Kidney glomerular epithelial cell (primary cell): ENCODE measurements around the gene SLC16A10.
"Not testable (repeated sequence)": the region's sequence is repeated elsewhere in the genome, so short reads cannot be mapped to it uniquely, and the experiment has no call there.

Source experiments
- DNase-seq: peaks from one replicate; lab custom pipeline; 2025; lab: John Stamatoyannopoulos, UW

The SLC16A10 gene, protein sequence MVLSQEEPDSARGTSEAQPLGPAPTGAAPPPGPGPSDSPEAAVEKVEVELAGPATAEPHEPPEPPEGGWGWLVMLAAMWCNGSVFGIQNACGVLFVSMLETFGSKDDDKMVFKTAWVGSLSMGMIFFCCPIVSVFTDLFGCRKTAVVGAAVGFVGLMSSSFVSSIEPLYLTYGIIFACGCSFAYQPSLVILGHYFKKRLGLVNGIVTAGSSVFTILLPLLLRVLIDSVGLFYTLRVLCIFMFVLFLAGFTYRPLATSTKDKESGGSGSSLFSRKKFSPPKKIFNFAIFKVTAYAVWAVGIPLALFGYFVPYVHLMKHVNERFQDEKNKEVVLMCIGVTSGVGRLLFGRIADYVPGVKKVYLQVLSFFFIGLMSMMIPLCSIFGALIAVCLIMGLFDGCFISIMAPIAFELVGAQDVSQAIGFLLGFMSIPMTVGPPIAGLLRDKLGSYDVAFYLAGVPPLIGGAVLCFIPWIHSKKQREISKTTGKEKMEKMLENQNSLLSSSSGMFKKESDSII

DNA sequence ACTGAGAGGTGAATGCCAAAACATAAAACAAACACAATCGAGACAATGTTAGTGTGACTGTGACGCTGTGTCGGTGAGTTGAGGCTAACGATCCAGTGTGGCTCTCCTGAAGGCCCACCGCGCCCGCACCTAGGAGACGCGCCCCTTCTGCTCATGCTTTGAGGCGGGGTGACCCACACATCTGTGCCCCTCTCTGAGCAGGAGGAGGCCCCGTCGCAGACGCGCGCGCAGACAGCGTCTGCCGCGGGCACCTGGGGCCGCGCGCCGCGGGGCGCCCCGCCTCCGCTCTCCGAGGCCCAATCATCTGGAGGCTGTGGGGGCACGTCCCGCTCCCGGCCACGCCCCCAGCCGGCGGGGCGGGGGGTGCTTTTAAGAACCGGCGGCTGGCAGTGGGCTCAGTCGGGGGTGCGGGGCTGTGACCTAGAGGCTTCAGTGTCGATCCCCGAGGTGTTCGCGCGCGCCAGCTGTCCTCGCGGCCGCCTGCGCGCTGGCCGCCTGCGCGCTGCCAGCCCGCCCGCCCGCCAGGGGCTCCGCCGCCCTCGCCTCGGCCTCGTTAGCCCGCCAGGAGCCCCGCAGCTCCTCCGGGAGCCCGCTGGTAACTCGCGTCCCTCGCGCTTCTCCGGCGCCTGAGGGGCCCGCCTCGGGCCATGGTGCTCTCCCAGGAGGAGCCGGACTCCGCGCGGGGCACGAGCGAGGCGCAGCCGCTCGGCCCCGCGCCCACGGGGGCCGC is at the start of gene SLC16A10:
Gene SLC16A10 (plus strand): TSS at position 398 of the 730 bp plus-strand sequence. CDS start 250 bp downstream, at position 648.
- DNase-seq: peak; percentile 38

DNA sequence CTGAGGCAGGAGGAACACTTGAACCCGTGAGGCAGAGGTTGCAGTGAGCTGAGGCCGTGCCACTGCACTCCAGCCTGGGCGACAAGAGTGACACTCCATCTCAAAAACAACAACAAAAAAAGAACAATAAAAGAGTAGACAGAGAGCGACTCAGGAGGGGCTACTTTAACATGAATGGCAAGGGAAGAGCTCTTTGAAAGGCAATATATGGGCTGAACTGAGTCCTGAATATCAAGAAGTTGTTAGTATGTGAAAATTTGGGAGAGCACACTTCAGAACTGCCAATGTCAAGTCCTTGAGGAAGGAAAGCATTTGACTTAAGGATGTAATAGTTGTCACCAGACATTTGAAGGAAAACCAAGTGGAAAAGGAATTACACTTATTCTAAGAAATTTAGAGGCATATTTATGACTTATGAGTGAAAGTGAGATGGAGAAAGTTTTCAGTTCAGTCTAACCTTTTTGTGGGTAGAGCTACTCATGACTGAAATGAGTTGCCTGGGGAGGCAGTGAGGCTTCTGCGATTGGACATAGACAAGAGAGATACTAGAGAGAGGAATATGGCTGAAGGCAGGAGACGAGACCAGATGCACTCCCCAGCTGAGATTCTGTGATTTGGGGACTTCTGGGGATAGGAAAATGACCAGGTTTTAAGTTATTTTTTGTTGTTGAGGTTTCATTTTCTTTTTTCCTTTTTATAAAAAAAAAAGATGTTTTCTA is 48.6 kb upstream of the SLC16A10 start:
- no peak for DNase-seq

- no peak for DNase-seq
Observed at GRCh38 chr6:111041917-111042316, 45.4 kb upstream of the SLC16A10 start.

DNA sequence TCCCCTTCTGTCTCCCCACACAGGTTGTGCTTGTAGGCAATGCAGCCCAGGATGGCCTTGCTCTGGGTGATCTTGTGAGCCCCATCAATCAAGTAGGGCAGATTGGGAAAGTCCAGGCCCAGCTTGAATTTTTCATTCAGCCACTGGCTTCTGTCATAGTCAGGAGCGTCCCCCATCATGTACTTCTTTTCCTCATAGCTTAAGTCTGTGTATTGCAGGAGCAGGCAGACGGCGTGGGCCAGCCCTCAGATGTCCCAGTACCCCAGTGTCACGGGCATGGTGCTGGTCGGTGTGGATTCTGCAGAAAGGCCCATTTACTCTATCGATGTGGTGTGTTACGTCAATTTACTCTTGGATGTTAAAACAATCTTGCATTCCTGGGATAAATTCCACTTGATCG is 40.1 kb upstream of the SLC16A10 start:
- DNase-seq: no peak

DNA sequence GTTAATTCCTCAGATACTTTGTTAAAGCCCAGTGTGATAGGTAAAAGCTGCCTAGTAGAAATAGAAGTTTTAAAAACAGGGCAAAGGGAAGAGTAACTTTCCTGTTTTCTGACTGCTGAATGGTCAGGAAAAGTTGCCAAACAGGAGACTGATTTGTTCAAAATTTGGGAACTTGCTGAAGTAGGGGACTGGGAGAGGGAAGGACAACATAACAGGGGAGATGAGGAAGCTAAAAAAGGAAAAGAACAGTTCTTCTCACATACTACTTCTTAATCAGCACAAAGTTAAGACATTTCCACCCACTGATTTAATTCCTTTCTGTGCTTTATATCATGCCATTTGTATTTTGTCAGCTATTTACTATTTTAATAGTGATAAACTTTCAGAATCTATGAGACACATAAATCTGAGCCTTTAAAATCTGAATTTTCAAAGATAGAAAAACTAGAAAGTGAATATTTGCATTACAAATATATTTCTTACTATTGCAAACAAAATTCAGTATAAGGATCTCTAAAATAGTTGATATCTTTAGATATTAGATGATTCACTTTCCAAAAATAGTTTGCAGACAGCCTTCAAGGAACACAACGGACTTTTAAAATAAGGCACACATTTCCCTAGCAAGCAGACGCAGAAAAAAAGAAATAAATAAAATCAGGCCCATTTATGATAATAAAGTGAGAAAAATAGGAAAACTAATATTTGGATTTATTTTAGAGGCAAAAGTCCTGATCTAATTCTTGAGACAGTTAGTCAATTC is 36.9 kb upstream of the SLC16A10 start:
- DNase-seq: no peak

DNA sequence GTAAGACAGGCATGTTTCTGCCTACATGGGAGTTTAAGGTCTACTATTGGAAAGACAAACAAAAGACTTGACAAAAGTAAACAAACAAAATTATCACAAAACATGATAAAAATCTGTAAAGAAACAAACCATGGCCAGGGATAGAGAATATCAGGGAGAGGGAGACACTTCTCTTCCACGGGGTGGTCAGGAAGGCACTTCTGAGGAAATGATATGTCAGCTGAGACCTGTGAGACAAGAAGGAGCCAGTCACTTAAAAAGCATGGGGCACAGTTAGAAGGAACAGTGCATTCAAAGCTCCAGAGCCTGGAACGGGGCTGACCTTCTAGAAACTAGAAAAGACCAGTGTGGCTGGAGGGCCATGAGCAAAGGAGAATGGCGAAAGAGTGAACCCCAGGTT is 35.1 kb upstream of the SLC16A10 start:
- no peak for DNase-seq

- DNase-seq: peak; percentile 38
Observed at GRCh38 chr6:111057074-111057752, 30.1 kb upstream of the SLC16A10 start.

GRCh38 chr6:111061508-111061907 is 25.8 kb upstream of the SLC16A10 start:
- DNase-seq: no peak

DNA sequence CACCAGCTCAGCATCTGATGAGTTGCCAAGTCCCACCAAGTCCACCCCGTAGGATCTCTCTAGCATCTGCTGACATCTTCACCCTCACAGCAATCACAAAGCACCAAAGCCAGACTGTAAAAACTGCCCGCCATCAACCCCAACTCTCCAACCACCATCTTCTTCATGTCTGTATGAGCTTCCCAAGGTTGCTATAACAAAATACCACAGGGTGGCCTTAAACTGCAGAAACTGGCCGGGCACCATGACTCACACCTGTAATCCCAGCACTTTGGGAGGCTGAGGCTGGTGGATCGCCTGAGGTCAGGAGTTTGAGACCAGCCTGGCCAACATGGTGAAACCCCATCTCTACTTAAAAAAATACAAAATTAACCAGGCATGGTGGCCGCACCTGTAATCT is 25.3 kb upstream of the SLC16A10 start:
- DNase-seq: not testable (repeated sequence)

DNA sequence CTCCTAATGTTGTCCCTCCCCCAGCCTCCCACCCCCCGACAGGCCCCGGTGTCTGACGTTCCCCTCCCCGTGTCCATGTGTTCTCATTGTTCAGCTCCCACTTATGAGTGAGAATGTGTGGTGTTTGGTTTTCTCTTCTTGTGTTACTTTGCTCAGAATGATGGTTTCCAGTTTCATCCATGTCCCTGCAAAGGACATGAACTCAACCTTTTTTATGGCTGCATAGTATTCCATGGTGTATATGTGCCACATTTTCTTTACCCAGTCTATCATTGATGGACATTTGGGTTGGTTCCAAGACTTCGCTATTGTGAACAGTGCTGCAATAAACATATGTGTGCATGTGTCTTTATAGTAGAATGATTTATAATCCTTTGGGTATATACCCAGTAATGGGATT is 24.4 kb upstream of the SLC16A10 start:
- DNase-seq: not testable (repeated sequence)

DNA sequence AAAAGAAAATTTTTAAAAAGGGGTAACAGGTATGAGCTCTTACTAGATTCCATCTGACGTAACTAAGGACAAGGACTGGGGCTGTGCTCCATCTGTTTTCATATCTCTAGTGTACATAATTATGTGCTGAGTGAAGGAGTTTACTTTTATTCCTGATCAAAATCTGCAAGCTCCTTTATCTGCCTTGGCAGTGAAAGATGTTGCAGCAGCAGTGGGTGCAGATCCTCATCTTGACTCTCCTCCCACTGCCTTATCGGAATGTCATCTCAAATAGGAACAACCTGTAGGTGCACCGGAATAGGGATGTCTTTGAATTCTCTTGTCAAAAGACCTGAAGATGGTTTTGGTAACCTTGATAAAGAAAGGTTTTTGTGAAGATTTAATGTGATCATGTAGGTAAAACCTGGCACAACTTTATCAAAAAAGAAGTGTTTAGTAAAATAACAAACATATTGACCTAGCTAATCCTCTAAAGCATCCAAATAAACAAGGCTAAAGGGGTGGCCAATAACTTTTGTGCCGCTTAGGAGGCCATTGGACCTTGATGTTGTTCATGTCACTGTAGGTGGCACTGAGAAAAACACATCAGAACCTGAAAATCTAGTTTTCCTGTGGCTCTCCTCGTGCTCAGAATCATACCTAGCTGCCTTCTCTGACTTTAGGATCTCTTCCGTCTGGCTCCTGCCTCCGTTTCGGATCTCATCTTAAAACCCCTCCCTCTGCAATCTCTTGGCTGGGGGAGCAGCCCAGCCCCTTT is 19.0 kb upstream of the SLC16A10 start:
- DNase-seq: no peak

DNA sequence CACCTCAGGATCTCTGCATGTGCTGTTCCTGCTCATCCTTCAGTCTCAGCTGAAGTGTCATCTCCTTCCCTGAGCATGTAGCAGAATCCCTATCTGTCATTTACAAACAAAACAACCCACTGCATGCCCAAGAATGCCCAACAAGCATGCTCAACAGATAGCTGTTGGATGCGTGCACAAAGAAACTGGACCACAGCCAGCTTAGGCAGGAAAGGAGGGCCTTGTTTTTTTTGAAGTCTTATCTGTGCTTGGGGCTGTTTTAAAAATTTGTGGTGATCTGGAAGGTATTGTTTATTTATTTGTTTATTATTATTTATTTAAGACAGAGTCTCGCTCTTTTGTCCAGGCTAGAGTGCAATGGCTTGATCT is 18.5 kb upstream of the SLC16A10 start:
- no peak for DNase-seq

DNA sequence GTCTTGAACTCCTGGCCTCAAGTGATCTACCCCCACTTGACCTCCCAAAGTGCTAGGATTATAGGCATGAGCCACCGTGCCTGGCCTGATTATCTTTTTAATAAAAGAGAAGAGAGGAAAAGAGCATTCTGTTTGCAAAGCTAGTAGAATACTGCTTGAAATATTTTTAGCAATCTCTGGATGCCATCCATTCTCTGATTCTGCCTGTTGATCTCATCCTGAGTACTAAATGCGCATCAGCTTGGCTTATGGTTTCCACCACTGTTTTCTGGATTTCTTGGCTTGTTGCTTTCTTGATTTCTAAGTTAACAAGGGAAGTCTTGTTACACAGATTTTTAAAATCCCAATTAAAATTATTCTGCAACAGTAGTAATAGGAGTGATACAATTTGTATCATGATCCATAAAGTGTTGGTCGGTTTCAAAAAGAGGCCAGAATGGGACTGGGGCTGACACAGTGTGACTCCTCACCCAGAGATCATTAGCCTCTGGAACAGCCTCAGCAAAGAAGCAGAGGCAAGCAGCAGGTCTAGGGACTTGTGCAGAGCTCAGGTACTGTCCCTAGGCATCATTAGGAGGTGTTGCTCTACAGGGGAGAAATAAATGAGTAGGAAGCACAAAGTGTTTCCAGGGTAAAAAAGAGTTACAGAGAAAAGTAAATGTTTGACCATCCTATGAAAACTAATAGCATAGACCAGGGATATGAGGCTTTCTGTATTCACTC is 17.8 kb upstream of the SLC16A10 start:
- DNase-seq: no peak

- DNase-seq: no peak
Observed at GRCh38 chr6:111070105-111071005, 16.9 kb upstream of the SLC16A10 start.

GRCh38 chr6:111072801-111073360 is 14.4 kb upstream of the SLC16A10 start:
- no peak for DNase-seq

- DNase-seq: no peak
Observed at GRCh38 chr6:111074311-111074710, 13.0 kb upstream of the SLC16A10 start.

GRCh38 chr6:111076024-111076695 is 11.1 kb upstream of the SLC16A10 start:
- DNase-seq: peak; percentile 38

GRCh38 chr6:111080698-111081097 is 6.6 kb upstream of the SLC16A10 start:
- no peak for DNase-seq
